HG03064 (cell line): ENCODE results near the gene HDAC4.

Experiments
- ATAC-seq: cut with Tn5 transposase; IDR thresholded peaks from one replicate; pipeline ENCODE4 v1.9.1; 2021; ENCODE audit warnings: low read depth; ENCODE audit not compliant: unreplicated experiment

HDAC4 gene

DNA sequence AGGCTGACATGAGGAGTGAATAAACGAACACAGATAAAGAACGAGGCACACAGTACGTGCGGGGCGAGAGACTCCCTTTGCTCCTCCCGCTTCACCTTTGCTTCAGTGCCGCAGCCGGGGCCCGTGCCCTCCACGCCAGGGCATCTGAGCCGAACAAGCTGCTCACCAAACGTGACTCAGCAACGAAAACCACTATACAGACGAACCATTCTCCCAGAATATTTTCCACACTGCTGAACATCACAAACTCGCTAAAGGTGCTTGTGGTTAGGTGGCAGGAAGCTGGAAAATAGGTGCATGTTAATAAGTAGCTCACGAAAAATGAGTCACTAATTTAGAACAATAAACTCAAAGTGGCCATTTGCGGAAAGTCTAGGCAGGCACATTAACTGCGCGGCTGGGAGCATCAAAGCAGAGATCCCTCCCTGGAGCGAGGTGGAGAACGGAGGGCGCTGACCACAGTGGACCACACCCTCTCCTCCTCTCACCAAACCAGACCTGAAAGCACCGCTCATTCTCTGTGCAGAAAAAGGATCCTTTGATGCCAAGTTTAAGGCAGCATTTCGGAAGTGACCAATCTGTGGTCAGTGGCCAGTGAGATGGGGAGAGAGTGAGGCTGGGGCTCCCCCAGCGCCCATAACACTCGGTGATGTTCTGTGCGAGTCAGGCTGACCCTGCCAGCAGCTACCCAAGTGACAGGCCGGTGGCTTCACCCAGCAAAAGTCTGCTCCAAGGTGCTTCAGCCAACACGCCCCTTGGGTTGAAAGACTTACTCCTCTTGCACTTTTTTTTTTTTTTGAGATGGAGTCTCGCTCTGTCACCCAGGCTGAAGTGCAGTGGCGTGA is 153.2 kb downstream of the HDAC4 start:
- no peak for ATAC-seq

DNA sequence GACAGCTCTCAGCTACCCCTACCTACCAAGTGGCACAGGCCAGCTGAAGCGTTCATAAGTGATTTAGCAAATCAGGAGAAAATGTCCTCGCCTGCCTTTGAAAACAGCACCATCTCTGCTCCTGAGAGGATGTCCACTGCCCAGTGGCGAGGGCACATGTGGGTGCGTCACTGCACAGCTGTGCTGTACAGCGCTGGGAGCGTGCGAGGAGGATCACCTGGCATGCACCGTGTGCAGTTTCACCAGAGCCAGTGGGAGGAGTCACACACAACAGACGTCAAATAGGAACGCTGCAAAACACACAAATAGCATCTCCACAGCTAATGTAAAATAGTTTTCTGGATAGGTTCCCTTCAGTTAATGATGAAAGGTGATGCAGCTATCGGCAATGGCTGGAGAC is 154.1 kb downstream of the HDAC4 start:
- no peak for ATAC-seq

GRCh38 chr2:239245872-239246721 is 154.7 kb downstream of the HDAC4 start:
- ATAC-seq, result no peak

GRCh38 chr2:239245107-239245506 is 155.7 kb downstream of the HDAC4 start:
- ATAC-seq, result no peak

DNA sequence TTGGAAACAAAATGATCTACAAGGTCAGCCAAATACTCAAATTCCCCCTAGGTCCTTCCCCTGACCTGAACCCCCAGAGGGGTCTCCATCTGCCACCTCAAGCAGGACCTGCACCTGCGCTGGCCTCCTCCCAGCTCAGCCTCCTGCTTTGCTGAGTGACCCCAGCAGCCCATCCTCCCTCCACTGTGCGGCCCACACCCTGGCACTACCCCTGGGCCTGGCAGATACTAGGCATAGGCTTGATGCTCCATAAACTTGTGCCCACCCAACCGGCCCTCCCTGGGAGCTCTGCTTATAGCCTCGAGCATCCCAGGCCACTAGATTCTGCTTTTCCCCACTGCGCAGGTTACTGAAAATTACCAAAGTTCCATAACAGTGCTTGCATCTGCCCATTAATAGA is 156.2 kb downstream of the HDAC4 start:
- no peak for ATAC-seq

GRCh38 chr2:239241431-239241960 is 159.3 kb downstream of the HDAC4 start:
- ATAC-seq, result no peak

DNA sequence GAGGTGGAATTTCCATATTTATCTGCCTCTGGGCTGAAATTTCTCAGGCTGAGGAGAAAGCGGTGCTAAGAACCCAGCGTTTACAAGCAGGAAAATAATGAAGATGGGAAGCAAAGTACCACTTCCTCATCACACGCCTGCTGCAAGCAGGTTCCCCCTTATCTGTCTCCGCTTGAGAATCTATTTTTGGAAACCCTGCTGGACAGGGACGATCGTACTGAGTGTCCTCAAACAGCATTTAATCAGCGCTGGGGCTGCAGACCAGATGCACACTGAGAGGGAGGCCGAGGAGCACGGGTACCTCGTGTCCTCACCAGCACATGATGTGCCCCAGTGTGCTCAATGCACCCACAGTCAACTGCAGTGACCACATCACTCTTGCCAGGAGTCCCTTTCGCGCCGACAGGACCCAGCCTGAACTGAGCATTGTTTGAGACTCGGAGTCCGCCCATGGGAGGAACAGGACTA is 160.4 kb downstream of the HDAC4 start:
- no peak for ATAC-seq

GRCh38 chr2:239239607-239240413 is 161.0 kb downstream of the HDAC4 start:
- no peak for ATAC-seq

DNA sequence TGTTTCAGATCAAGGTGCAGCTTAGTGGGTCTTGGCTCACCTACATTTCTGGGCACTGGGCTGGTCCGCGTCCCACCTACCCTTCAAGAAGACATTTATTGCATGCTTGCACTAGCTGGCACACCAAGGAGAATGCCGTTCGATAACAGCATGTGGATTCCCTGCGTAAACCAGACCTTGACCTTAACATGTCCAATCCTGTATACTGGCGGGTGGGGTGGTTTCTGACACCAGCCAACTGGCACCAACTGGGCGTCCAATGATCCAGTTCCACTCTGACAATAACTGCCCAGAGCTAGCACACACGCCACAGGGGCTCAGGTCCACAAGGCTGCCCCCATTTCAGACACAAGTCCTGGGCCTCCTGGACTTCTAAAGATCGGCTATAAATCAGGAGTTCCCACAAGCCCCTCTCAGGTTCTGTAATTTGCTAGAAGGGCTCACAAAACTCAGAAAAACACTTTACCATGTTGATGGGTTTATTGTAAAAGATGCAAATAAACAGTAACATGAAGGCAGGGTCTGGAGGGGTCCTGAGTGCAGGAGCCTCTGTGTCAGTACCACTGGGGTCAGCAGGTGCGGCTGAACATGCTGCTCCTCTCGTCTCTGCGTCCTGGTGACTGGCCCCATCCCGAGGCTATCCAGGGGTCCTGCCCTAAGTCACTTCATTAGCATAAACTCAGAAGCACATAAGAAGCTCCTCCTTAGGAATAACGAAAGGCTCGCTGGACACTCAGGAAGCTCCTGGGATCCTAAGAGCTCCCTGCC is 161.8 kb downstream of the HDAC4 start:
- ATAC-seq, result no peak

GRCh38 chr2:239238381-239238780 is 162.4 kb downstream of the HDAC4 start:
- ATAC-seq, result no peak

GRCh38 chr2:239236808-239237205 is 164.0 kb downstream of the HDAC4 start:
- no peak for ATAC-seq

GRCh38 chr2:239236043-239236807 is 164.6 kb downstream of the HDAC4 start:
- no peak for ATAC-seq

GRCh38 chr2:239235311-239235710 is 165.5 kb downstream of the HDAC4 start:
- ATAC-seq, result no peak

DNA sequence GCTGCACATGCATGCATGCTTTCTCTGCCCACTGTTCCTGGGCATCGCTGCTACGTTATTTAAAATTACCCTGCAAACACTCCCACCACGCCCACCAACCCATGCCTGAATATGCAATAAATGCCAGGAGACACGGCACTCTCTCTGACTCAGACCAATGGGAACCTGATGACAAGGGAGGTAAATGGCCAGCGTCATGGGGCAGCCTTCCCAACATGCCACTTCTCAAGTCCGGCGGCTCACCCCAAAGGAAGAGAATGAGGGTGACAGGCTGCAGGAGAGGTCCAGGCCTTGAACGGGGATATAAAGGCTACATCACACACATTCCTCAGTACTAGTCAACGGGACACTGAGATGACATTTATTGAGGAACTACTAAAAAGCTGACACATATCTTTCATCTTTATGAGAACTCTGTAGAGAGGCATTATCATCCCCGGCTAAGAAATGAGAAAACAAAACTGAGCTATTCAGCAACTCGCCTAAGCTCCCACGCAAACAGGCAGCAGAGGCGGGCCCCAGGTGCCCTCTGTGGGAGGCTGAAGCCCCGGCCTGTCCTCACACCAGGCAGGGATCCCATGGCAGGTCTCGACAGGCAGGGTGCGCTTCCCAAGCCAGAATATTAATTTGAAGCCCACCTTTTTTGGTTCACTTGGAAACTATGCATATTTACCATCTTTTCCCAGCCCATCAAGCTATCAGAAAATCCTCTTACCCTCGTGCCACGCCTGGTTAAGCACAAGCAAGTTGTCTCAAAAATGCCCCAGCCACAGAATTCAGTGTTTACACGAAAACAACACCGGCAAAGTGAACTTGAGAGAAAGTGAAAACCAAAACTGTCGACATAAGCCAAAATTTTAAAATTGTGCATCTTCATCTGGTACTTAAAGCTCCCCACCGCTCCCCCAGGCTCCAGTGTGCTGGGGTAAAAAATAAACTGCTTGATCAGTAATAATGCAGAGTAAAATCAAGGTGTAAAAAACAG is 166.3 kb downstream of the HDAC4 start:
- ATAC-seq, result no peak

- ATAC-seq, result no peak
These were observed 167.2 kb downstream of the HDAC4 start for GRCh38 chr2:239233576-239233975.

GRCh38 chr2:239232195-239232578 is 168.6 kb downstream of the HDAC4 start:
- ATAC-seq, result no peak

DNA sequence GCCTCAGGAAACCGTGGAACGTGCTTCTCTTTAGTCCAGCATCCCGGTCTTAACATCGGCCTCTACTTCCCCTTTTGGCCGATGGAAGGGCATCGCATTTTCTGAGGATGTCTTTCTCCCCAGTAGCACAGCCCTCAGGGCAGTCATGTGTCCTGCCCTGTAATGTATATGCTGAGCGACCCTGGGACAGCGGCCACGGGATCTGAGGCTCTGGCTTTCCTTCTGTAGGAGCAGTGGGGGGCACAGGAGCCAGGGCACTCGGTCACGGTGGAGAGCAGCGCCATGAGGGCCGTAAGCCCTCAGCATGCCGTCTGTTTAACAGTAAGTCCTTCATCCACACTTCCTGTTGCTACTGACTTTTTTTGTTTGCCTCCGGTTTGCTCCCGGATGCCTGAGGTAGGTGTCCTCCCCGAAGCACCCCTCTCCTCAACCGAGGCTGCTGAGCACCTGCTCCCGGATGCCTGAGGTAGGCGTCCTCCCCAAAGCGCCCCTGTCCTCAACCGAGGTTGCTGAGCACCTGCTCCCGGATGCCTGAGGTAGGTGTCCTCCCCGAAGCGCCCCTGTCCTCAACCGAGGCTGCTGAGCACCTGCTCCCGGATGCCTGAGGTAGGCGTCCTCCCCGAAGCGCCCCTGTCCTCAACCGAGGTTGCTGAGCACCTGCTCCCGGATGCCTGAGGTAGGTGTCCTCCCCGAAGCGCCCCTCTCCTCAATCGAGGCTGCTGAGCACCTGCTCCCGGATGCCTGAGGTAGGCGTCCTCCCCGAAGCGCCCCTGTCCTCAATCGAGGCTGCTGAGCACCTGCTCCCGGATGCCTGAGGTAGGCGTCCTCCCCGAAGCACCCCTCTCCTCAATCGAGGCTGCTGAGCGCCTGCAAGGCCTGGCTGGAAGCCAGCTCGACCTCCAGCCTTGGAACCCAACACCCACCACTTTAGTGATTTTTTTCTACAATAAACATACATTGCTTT is 169.3 kb downstream of the HDAC4 start:
- ATAC-seq, result no peak
